Activated naive CD8-positive, alpha-beta T cell treated with anti-CD3 and anti-CD28 coated beads, Interleukin-2, amount 10 ng/mL, durations not matched to agents 7 days and 5 days (primary cell): ENCODE measurements around the gene HSPA12B. TPM values are rescaled to one million over a fixed set of nuclear protein-coding genes. Genes with fewer than 3 reads are reported as not detected.

Experiments used
- ATAC-seq: fragments of 150-1000 bp; cut with Tn5 transposase; one replicate; pipeline ENCODE4 v1.10.0; 2021; ENCODE audit warnings: low read depth, moderate library complexity
- POLR2A ChIA-PET: fragments of 350-600 bp; sonication (Branson Sonifier 250); formaldehyde crosslinking; loops from one replicate; lab custom pipeline; 2021; ENCODE audit warnings: antibody characterized with exemption; lab: Charles Lee
- DNase-seq: peaks from one replicate; pipeline ENCODE4 v3.0.0; 2021
- H3K27ac Mint-ChIP-seq: one replicate; pipeline ENCODE4 v1.8.0; 2022; ENCODE audit warnings: mild to moderate bottlenecking, mixed read lengths
- H3K27me3 Mint-ChIP-seq: one replicate; pipeline ENCODE4 v1.8.0; 2022; ENCODE audit warnings: mild to moderate bottlenecking, moderate library complexity, mixed read lengths
- H3K36me3 Mint-ChIP-seq: one replicate; pipeline ENCODE4 v1.8.0; 2021; ENCODE audit warnings: mild to moderate bottlenecking, mixed read lengths
- H3K4me1 Mint-ChIP-seq: one replicate; pipeline ENCODE4 v1.8.0; 2021; ENCODE audit warnings: mixed read lengths
- H3K4me3 Mint-ChIP-seq: one replicate; pipeline ENCODE4 v1.8.0; 2022; ENCODE audit warnings: mild to moderate bottlenecking, moderate library complexity, mixed read lengths
- H3K9me3 Mint-ChIP-seq: one replicate; pipeline ENCODE4 v1.8.0; 2021; ENCODE audit warnings: mixed read lengths
- total RNA-seq, 2 experiments: library from RNA; stranded (reverse); gene quantifications; one replicate each; pipeline ENCODE4 v1.2.3, GENCODE V29; 2021

HSPA12B gene
- total RNA-seq, 2 experiments from 2014 or later = not detected

DNA sequence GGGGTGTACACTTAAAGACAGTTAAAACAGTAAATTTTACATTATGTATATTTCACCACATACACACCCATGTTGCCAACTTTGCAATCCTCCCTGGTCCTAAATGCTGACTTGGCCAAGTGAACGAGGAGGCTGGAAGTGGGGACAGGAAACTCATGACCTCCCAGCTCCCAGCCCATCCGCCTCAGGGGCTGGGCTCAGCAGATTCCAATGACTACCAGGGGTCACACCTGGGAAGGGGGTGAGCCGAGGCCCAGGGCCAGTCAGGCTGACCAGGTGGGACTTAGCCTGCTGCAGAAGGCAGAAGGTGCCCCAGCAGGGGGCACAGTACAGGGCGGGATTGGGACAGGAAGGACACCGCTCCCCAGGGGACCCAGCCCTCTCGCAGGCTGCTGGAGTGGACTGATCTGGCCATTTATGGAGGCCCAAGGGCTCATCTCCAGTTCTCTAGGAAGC, 22.4 kb upstream of the HSPA12B start:
- H3K9me3 Mint-ChIP-seq = no peaks in the 10 kb centered on the region
- peaks cover 1% of the 10 kb centered on the region for H3K4me1 Mint-ChIP-seq
- no peak overlapping the region for H3K4me3 Mint-ChIP-seq
- DNase-seq (no peak), ATAC-seq (no peak)
- no peak overlapping the region for H3K27ac Mint-ChIP-seq
- peaks cover 2% of the 10 kb centered on the region for H3K27me3 Mint-ChIP-seq
- no peaks in the 10 kb centered on the region for H3K36me3 Mint-ChIP-seq
- POLR2A ChIA-PET = no interaction called here

DNA sequence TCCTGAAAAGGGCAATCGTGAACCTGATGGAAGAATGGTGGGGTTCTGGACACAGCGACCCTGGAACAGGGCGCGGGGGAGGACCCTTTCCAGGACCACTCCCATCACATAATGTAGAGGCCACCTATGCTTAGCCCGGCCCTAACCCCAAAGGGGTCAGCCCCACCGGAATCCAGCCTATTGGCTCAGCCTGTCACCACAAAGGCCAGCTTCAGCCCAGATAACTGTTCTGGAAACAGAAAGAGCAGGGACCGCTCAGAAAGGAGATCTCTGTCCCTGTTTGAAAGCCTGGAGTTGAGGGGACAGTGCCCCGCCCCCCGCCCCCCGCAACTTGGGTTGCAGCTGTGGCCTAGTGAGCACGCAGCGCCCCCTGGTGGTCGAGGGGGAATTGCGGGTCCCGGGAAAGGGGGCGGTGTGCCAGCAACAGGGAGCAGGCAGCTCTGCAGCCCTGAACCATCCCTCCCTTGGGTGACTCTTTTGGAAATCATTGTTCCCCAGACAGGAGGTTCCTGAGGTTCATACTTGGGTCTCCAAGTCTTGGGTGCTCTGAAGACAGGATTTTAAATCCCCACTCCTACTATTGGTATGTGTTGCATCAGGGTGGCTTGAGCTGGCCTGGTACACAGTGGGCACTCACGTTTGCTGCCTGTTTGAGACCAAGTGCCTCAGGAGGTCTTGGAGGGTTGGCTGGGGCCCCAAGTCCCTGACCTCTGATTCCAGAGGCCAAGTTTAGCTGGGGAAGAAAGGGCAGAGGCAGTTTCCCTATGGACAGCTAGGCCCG, 21.6 kb upstream of the HSPA12B start:
- no peak overlapping the region for H3K27ac Mint-ChIP-seq
- peaks cover 1% of the 10 kb centered on the region for H3K4me1 Mint-ChIP-seq
- H3K36me3 Mint-ChIP-seq = no peaks in the 10 kb centered on the region
- no peak overlapping the region for H3K4me3 Mint-ChIP-seq
- no peaks in the 10 kb centered on the region for H3K9me3 Mint-ChIP-seq
- ATAC-seq (peak; percentile 59), DNase-seq (peak; percentile 89)
- peaks cover 4% of the 10 kb centered on the region for H3K27me3 Mint-ChIP-seq
- POLR2A ChIA-PET = no interaction called here

DNA sequence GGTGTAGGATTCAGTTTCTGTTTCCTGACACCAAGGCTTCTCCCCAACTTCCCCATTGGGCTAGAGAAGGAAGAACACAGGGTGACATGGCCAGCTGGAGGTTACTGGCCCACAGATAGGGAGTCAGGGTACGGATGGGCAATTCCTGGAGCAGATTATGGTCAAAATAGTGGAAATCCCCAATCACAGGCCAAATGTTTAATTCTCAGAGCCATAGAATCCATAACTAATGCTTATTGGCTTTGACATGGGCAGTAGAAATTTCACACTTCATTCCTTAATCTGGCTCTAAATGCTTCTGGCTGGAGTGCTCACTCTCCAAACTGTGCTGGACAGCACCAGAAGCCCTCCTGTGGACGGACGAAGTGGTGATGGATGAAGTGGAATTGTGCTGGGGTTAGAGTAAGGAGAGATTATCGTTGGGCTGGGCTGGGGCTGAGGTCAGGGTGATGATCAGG, 21.0 kb upstream of the HSPA12B start:
- no peak for DNase-seq
- POLR2A ChIA-PET = no interaction called here
- H3K4me1 Mint-ChIP-seq = peaks cover 1% of the 10 kb centered on the region
- no peak overlapping the region for H3K4me3 Mint-ChIP-seq
- H3K27me3 Mint-ChIP-seq = peaks cover 6% of the 10 kb centered on the region
- ATAC-seq = no peak
- no peaks in the 10 kb centered on the region for H3K36me3 Mint-ChIP-seq
- no peak overlapping the region for H3K27ac Mint-ChIP-seq
- H3K9me3 Mint-ChIP-seq = no peaks in the 10 kb centered on the region

DNA sequence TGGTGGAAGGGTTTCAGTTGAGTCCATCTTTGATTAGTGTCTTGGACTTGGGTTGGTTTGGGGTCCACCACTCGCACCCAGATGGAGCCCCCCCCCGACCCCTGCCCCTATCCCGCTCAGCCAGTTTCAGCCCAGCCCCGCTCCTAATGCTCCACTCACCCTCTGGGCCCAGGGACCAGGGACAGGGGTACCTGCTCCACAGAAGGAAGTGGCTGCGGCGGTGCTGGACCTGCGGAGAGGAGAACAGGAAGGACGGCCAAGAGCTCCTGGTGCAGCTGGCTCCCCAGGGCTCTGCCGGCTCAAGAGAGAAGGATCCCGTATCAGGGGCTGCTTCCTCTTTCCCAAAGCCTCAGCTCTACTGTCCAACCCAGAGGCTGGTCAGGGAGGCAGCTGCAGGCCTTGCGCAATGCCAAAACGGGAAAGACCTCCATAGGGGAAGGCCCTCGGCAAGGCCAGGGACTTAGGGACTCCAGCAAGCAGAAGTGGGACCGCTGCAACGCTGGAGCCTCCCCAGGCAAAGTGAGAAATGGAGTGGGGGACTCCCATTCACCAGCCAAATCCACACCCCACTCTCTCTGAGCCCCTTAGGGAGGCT, 20.1 kb upstream of the HSPA12B start, which contains the start of gene SIGLEC1:
Gene SIGLEC1, minus strand, starts transcription at position 322 of the 595 bp plus-strand sequence. CDS start 5,472 bp downstream, outside the sequence.
- ATAC-seq (no peak), DNase-seq (no peak)
- Mint-ChIP-seq H3K36me3 (no peaks in the 10 kb centered on the region), H3K4me3 (no peak within 1 kb of the TSS), H3K27me3 (peaks cover 6% of the 10 kb centered on the region), H3K9me3 (no peaks in the 10 kb centered on the region), H3K27ac (no peak within 1 kb of the TSS), H3K4me1 (peaks cover 1% of the 10 kb centered on the region)
- POLR2A ChIA-PET = no interaction called here

- DNase-seq (no peak), ATAC-seq (no peak)
- Mint-ChIP-seq H3K4me3 (no peak overlapping the region), H3K36me3 (no peaks in the 10 kb centered on the region), H3K27ac (no peak overlapping the region), H3K4me1 (peaks cover 1% of the 10 kb centered on the region), H3K9me3 (no peaks in the 10 kb centered on the region), H3K27me3 (peaks cover 7% of the 10 kb centered on the region)
- POLR2A ChIA-PET = no interaction called here
These were observed 18.4 kb upstream of the HSPA12B start for GRCh38 chr20:3714092-3714491.

DNA sequence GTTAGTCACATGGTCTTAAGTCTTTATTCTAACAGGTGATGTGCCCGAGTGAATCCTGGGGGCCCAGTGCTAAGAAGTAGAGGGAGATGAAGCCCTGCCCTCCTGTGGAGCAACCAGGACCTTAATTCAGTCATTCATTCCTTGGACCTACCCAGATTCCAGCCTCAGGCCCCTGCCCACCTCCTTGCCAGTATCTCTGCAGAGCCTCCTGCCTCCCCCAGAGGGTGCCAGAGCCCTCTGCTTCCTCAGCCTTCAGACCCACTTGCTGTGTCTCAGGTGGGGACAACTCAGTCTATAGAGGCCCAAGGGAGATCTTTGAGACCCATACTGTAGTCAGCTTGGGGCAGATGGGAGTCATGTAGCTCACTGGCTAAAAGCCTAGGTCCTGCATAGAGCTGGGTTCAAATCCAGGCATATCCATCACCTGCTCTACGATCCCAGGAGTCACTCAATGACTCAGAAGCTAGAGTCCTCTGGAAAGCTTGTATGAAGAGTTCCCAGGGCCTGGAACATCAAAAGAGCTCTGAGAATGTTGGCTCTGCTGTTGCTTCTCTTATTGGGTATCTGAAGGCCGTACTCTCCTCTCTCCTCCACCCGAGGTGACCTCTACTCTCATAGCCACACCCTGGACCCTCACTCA, 16.2 kb upstream of the HSPA12B start:
- POLR2A ChIA-PET = interaction anchor here (0.6 kb wide), 1 partner anchor 177 kb away, joined by 3 read pairs; no protein-coding TSS in a partner anchor
- Mint-ChIP-seq H3K9me3 (no peaks in the 10 kb centered on the region), H3K27me3 (peaks cover 21% of the 10 kb centered on the region), H3K36me3 (no peaks in the 10 kb centered on the region), H3K27ac (no peak overlapping the region), H3K4me1 (peaks cover 4% of the 10 kb centered on the region), H3K4me3 (no peak overlapping the region)
- peak; percentile 80 for ATAC-seq
- DNase-seq = no peak

DNA sequence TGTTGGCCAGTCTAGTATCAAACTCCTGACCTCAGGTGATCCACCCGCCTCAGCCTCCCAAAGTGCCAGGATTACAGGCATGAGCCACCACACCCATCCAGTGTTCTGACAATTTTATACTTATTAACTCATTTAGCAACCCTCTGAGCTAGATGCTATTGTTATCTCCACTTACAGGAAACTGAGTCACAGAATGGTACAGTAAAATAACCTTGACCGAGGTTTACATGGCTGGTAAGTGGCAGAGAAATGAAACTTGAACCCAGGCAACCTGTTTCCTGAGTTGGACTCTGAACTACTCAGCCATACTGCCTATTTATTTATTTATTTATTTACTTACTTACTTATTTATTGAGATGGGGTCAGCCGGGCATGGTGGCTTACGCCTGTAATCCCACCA, 13.4 kb upstream of the HSPA12B start:
- POLR2A ChIA-PET = no interaction called here
- Mint-ChIP-seq H3K36me3 (no peaks in the 10 kb centered on the region), H3K27me3 (peaks cover 32% of the 10 kb centered on the region), H3K4me1 (peaks cover 3% of the 10 kb centered on the region), H3K27ac (no peak overlapping the region), H3K4me3 (no peak overlapping the region), H3K9me3 (no peaks in the 10 kb centered on the region)
- ATAC-seq (no peak), DNase-seq (no peak)

- ATAC-seq (no peak), DNase-seq (no peak)
- POLR2A ChIA-PET = no interaction called here
- Mint-ChIP-seq H3K4me3 (no peak overlapping the region), H3K4me1 (peaks cover 3% of the 10 kb centered on the region), H3K9me3 (no peaks in the 10 kb centered on the region), H3K27me3 (peaks cover 35% of the 10 kb centered on the region), H3K27ac (no peak overlapping the region), H3K36me3 (no peaks in the 10 kb centered on the region)
These were observed 12.4 kb upstream of the HSPA12B start for GRCh38 chr20:3720068-3720467.

- Mint-ChIP-seq H3K27me3 (peaks cover 35% of the 10 kb centered on the region), H3K4me3 (no peak overlapping the region), H3K27ac (no peak overlapping the region), H3K4me1 (peaks cover 3% of the 10 kb centered on the region), H3K9me3 (no peaks in the 10 kb centered on the region), H3K36me3 (no peaks in the 10 kb centered on the region)
- POLR2A ChIA-PET = no interaction called here
- ATAC-seq (no peak), DNase-seq (no peak)
These were observed 11.9 kb upstream of the HSPA12B start for GRCh38 chr20:3720626-3721025.

DNA sequence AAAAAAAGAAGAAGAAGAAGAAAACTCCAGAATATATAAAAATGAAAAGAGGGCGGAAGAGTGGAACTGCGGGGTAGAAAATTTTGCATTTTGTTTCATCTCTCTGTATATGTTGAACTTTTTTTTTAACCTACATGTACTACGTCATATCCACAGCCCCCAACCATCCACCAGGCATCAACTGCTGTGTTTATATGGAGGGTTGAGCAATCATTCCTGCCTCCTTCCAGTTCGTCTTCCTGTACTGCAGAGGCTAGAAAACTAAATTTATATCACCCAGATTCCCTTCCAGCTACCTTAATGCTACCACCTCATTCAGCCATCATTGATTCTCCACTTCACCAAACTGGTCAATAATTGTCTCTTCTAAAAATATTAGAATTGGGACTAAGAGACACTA, 10.6 kb upstream of the HSPA12B start:
- H3K27me3 Mint-ChIP-seq = peaks cover 38% of the 10 kb centered on the region
- no peak overlapping the region for H3K27ac Mint-ChIP-seq
- POLR2A ChIA-PET = no interaction called here
- H3K4me3 Mint-ChIP-seq = no peak overlapping the region
- H3K9me3 Mint-ChIP-seq = no peaks in the 10 kb centered on the region
- H3K4me1 Mint-ChIP-seq = peaks cover 3% of the 10 kb centered on the region
- ATAC-seq (no peak), DNase-seq (no peak)
- no peaks in the 10 kb centered on the region for H3K36me3 Mint-ChIP-seq

GRCh38 chr20:3723284-3723683, 9.2 kb upstream of the HSPA12B start:
- no peaks in the 10 kb centered on the region for H3K36me3 Mint-ChIP-seq
- POLR2A ChIA-PET = no interaction called here
- peaks cover 49% of the 10 kb centered on the region for H3K27me3 Mint-ChIP-seq
- H3K27ac Mint-ChIP-seq = no peak overlapping the region
- H3K4me3 Mint-ChIP-seq = no peak overlapping the region
- no peaks in the 10 kb centered on the region for H3K9me3 Mint-ChIP-seq
- no peak for DNase-seq
- ATAC-seq = no peak
- peaks cover 3% of the 10 kb centered on the region for H3K4me1 Mint-ChIP-seq

GRCh38 chr20:3724356-3724755, 8.1 kb upstream of the HSPA12B start:
- POLR2A ChIA-PET = no interaction called here
- no peaks in the 10 kb centered on the region for H3K9me3 Mint-ChIP-seq
- ATAC-seq (no peak), DNase-seq (no peak)
- peaks cover 3% of the 10 kb centered on the region for H3K4me1 Mint-ChIP-seq
- H3K4me3 Mint-ChIP-seq = no peak overlapping the region
- H3K27ac Mint-ChIP-seq = no peak overlapping the region
- peaks cover 49% of the 10 kb centered on the region for H3K27me3 Mint-ChIP-seq
- no peaks in the 10 kb centered on the region for H3K36me3 Mint-ChIP-seq

GRCh38 chr20:3727401-3728021, 5.0 kb upstream of the HSPA12B start:
- Mint-ChIP-seq H3K4me3 (no peak overlapping the region), H3K27ac (no peak overlapping the region), H3K27me3 (peaks cover 50% of the 10 kb centered on the region), H3K36me3 (no peaks in the 10 kb centered on the region), H3K9me3 (no peaks in the 10 kb centered on the region), H3K4me1 (peaks cover 7% of the 10 kb centered on the region)
- ATAC-seq (no peak), DNase-seq (no peak)
- POLR2A ChIA-PET = no interaction called here
